Vagina (tissue), 2 donors: ENCODE data around the gene PDIA5.

Experiments
- POLR2AphosphoS5 ChIP-seq, 2 donors: sonication (generic); formaldehyde crosslinking; IDR thresholded peaks; one replicate each; pipeline ENCODE4 v1.9.0; 2017; ENCODE audit warnings: antibody characterized with exemption in 2 of 2, mild to moderate bottlenecking in 2 of 2, low read depth in 1 of 2; ENCODE audit not compliant: insufficient read depth in 1 of 2
- TF ChIP-seq, protein P1 (sequence below), 3 experiments: fragments of 450-650 bp in 2 of 3; fragments of 200-600 bp in 1 of 3; sonication (generic) in 1 of 3; IDR thresholded peaks; one replicate each; pipeline ENCODE4 v1.5.1; 2017 to 2019; ENCODE audit warnings: antibody characterized with exemption in 3 of 3, mild to moderate bottlenecking in 2 of 3, moderate library complexity in 2 of 3

- TF ChIP-seq, protein P1, sequence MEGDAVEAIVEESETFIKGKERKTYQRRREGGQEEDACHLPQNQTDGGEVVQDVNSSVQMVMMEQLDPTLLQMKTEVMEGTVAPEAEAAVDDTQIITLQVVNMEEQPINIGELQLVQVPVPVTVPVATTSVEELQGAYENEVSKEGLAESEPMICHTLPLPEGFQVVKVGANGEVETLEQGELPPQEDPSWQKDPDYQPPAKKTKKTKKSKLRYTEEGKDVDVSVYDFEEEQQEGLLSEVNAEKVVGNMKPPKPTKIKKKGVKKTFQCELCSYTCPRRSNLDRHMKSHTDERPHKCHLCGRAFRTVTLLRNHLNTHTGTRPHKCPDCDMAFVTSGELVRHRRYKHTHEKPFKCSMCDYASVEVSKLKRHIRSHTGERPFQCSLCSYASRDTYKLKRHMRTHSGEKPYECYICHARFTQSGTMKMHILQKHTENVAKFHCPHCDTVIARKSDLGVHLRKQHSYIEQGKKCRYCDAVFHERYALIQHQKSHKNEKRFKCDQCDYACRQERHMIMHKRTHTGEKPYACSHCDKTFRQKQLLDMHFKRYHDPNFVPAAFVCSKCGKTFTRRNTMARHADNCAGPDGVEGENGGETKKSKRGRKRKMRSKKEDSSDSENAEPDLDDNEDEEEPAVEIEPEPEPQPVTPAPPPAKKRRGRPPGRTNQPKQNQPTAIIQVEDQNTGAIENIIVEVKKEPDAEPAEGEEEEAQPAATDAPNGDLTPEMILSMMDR (IDR thresholded peaks at IDR 0.05): no peak
- no peak for TF ChIP-seq POLR2AphosphoS5 (IDR thresholded peaks at IDR 0.05; ENCODE audit: insufficient read depth in 1 of 2, low read depth in 1 of 2)
Measured at GRCh38 chr3:123167686-123168085, 100.9 kb downstream of the PDIA5 start.
